OCI-LY1 (cell line): ENCODE results near the gene MS4A6A.

Source experiments
- H2AFZ ChIP-seq: fragments of 200-600 bp; sonication (generic), shearing (Covaris generic); 2 replicates; pipeline ENCODE4 v1.6.0; 2014; ENCODE audit warnings: antibody characterized with exemption, mild to moderate bottlenecking, low read length
- H3F3A ChIP-seq: fragments of 200-600 bp; sonication (generic), shearing (Covaris generic); 2 replicates; pipeline ENCODE4 v1.6.0; 2014; ENCODE audit warnings: mild to moderate bottlenecking, antibody characterized with exemption, low read length, moderate library complexity; ENCODE audit not compliant: insufficient read depth
- H3K27ac ChIP-seq: fragments of 200-600 bp; sonication (generic); 2 replicates; pipeline ENCODE4 v1.5.1; 2014; ENCODE audit warnings: low read length, mixed run types, mild to moderate bottlenecking, low read depth; ENCODE audit not compliant: poor library complexity, severe bottlenecking
- H3K27me3 ChIP-seq: fragments of 200-600 bp; sonication (generic); 2 replicates; pipeline ENCODE4 v1.6.0; 2014; ENCODE audit warnings: antibody characterized with exemption, mild to moderate bottlenecking, low read length, moderate library complexity; ENCODE audit not compliant: insufficient read depth
- H3K36me3 ChIP-seq: fragments of 200-600 bp; sonication (generic); 2 replicates; pipeline ENCODE4 v1.6.1; 2014; ENCODE audit warnings: mild to moderate bottlenecking, antibody characterized with exemption, low read length, moderate library complexity, mixed read lengths; ENCODE audit not compliant: insufficient read depth
- H3K4me1 ChIP-seq: fragments of 200-600 bp; sonication (generic); 2 replicates; pipeline ENCODE4 v1.5.1; 2014; ENCODE audit warnings: mild to moderate bottlenecking, low read length, moderate library complexity; ENCODE audit not compliant: insufficient read depth, severe bottlenecking
- H3K4me2 ChIP-seq: fragments of 200-600 bp; sonication (generic), shearing (Covaris generic); 2 replicates; pipeline ENCODE4 v1.6.1; 2014; ENCODE audit warnings: low read length
- H3K4me3 ChIP-seq: fragments of 200-600 bp; sonication (generic); 2 replicates; pipeline ENCODE4 v1.5.1; 2014; ENCODE audit warnings: low read length, low read depth, mild to moderate bottlenecking, mixed read lengths; ENCODE audit not compliant: poor library complexity, severe bottlenecking
- H3K79me2 ChIP-seq: fragments of 200-600 bp; shearing (Covaris generic); 2 replicates; pipeline ENCODE4 v1.6.1; 2016; ENCODE audit warnings: mixed run types, low read length, mixed read lengths; ENCODE audit not compliant: insufficient read depth
- H3K9ac ChIP-seq: fragments of 200-600 bp; sonication (generic), shearing (Covaris generic); 2 replicates; pipeline ENCODE4 v1.6.1; 2014; ENCODE audit warnings: mild to moderate bottlenecking, low read length, mixed read lengths
- H3K9me2 ChIP-seq: fragments of 200-600 bp; sonication (generic), shearing (Covaris generic); 2 replicates; pipeline ENCODE4 v1.6.1; 2014; ENCODE audit warnings: low read depth, mild to moderate bottlenecking, low read length, mixed read lengths
- H3K9me3 ChIP-seq: fragments of 200-600 bp; shearing (Covaris generic); 2 replicates; pipeline ENCODE4 v1.6.1; 2014; ENCODE audit warnings: low read length, mixed read lengths
- H4K20me1 ChIP-seq: fragments of 200-600 bp; sonication (generic), shearing (Covaris generic); 2 replicates; pipeline ENCODE4 v1.6.0; 2016; ENCODE audit warnings: mild to moderate bottlenecking, low read length; ENCODE audit not compliant: insufficient read depth
- CTCF ChIP-seq: fragments of 200-600 bp; sonication (generic), shearing (Covaris generic); IDR thresholded peaks from 2 replicates; pipeline ENCODE4 v1.5.1; 2017; ENCODE audit warnings: mild to moderate bottlenecking, antibody characterized with exemption, low read length, moderate library complexity, mixed read lengths
- EZH2 ChIP-seq: fragments of 200-600 bp; sonication (generic), shearing (Covaris generic); IDR thresholded peaks from 2 replicates; pipeline ENCODE4 v1.8.0; 2017; ENCODE audit warnings: borderline replicate concordance, mixed run types, mild to moderate bottlenecking, antibody characterized with exemption, low read length, moderate library complexity, mixed read lengths

Gene MS4A6A

GRCh38 chr11:60159868-60160267 is 23.0 kb downstream of the MS4A6A start:
- H3F3A ChIP-seq, result no peaks in the 10 kb centered on the region
- no peaks in the 10 kb centered on the region for H3K36me3 ChIP-seq
- H3K4me2 ChIP-seq, result no peak overlapping the region
- H3K79me2 ChIP-seq, result no peaks in the 10 kb centered on the region
- no peak overlapping the region for H3K4me3 ChIP-seq
- H2AFZ ChIP-seq, result no peak overlapping the region
- H3K27me3 ChIP-seq, result no peaks in the 10 kb centered on the region
- H3K9ac ChIP-seq, result no peak overlapping the region
- no peaks in the 10 kb centered on the region for H3K9me2 ChIP-seq
- no peaks in the 10 kb centered on the region for H3K9me3 ChIP-seq
- TF ChIP-seq EZH2 (no peak), CTCF (no peak)
- H3K27ac ChIP-seq, result no peak overlapping the region
- H3K4me1 ChIP-seq, result no peaks in the 10 kb centered on the region
- H4K20me1 ChIP-seq, result no peaks in the 10 kb centered on the region

GRCh38 chr11:60159284-60159683 is 23.6 kb downstream of the MS4A6A start:
- H3F3A ChIP-seq, result no peaks in the 10 kb centered on the region
- no peak overlapping the region for H2AFZ ChIP-seq
- H3K79me2 ChIP-seq, result no peaks in the 10 kb centered on the region
- H3K36me3 ChIP-seq, result no peaks in the 10 kb centered on the region
- TF ChIP-seq CTCF (no peak), EZH2 (no peak)
- H3K27me3 ChIP-seq, result no peaks in the 10 kb centered on the region
- H3K9me2 ChIP-seq, result no peaks in the 10 kb centered on the region
- H3K9ac ChIP-seq, result no peak overlapping the region
- no peak overlapping the region for H3K4me2 ChIP-seq
- H3K4me1 ChIP-seq, result no peaks in the 10 kb centered on the region
- no peak overlapping the region for H3K27ac ChIP-seq
- H3K4me3 ChIP-seq, result no peak overlapping the region
- H3K9me3 ChIP-seq, result no peaks in the 10 kb centered on the region
- H4K20me1 ChIP-seq, result no peaks in the 10 kb centered on the region

- H3F3A ChIP-seq, result no peaks in the 10 kb centered on the region
- no peaks in the 10 kb centered on the region for H3K4me1 ChIP-seq
- H3K9me2 ChIP-seq, result no peaks in the 10 kb centered on the region
- no peaks in the 10 kb centered on the region for H3K27me3 ChIP-seq
- no peak overlapping the region for H3K4me3 ChIP-seq
- H4K20me1 ChIP-seq, result no peaks in the 10 kb centered on the region
- no peak overlapping the region for H2AFZ ChIP-seq
- no peak overlapping the region for H3K27ac ChIP-seq
- TF ChIP-seq CTCF, result no peak
- no peak for TF ChIP-seq EZH2
- no peaks in the 10 kb centered on the region for H3K36me3 ChIP-seq
- no peak overlapping the region for H3K4me2 ChIP-seq
- no peaks in the 10 kb centered on the region for H3K79me2 ChIP-seq
- no peak overlapping the region for H3K9ac ChIP-seq
- no peaks in the 10 kb centered on the region for H3K9me3 ChIP-seq
Observed at GRCh38 chr11:60158636-60159035, 24.2 kb downstream of the MS4A6A start.
